ENCODE data around the gene EPS8L2.

GRCh38 chr11:714436-714835 is 8.4 kb downstream of the EPS8L2 start:
- no peak for TF ChIP-seq POLR2A (IDR thresholded peaks at IDR 0.05; ENCODE audit: low read depth)
- no peak for TF ChIP-seq CTCF (IDR thresholded peaks at IDR 0.05)
- TF ChIP-seq POLR2AphosphoS5 (IDR thresholded peaks at IDR 0.05): no peak
